HG02642 (cell line): Measurements from ENCODE around the gene SYCE3.

ENCODE experiments used
- ATAC-seq: cut with Tn5 transposase; IDR thresholded peaks from one replicate; pipeline ENCODE4 v1.9.1; 2021; ENCODE audit warnings: mild to moderate bottlenecking; ENCODE audit not compliant: unreplicated experiment, poor library complexity

The SYCE3 gene

GRCh38 chr22:50577697-50577986, 14.9 kb upstream of the SYCE3 start:
- ATAC-seq: no peak

GRCh38 chr22:50576806-50577696, 14.3 kb upstream of the SYCE3 start:
- no peak for ATAC-seq

GRCh38 chr22:50576070-50576469, 13.4 kb upstream of the SYCE3 start:
- no peak for ATAC-seq

- no peak for ATAC-seq
Observed at GRCh38 chr22:50575426-50575941, 12.8 kb upstream of the SYCE3 start.

GRCh38 chr22:50574383-50574755, 11.7 kb upstream of the SYCE3 start:
- ATAC-seq: no peak

- ATAC-seq: no peak
Observed at GRCh38 chr22:50573491-50574382, 11.0 kb upstream of the SYCE3 start.

GRCh38 chr22:50572965-50573364, 10.2 kb upstream of the SYCE3 start:
- ATAC-seq: no peak

- ATAC-seq: no peak
Observed at GRCh38 chr22:50571264-50572175, 8.8 kb upstream of the SYCE3 start.

- ATAC-seq: no peak
Observed at GRCh38 chr22:50570861-50571260, 8.1 kb upstream of the SYCE3 start.

GRCh38 chr22:50569896-50570535, 7.3 kb upstream of the SYCE3 start:
- ATAC-seq: no peak

- no peak for ATAC-seq
Observed at GRCh38 chr22:50569041-50569459, 6.3 kb upstream of the SYCE3 start.

- ATAC-seq: no peak
Observed at GRCh38 chr22:50568626-50569025, 5.9 kb upstream of the SYCE3 start.

- ATAC-seq: no peak
Observed at GRCh38 chr22:50567721-50568252, 5.1 kb upstream of the SYCE3 start.

- no peak for ATAC-seq
Observed at GRCh38 chr22:50564289-50564688, 1.6 kb upstream of the SYCE3 start.

GRCh38 chr22:50563413-50564160, 868 bp upstream of the SYCE3 start:
- no peak for ATAC-seq

GRCh38 chr22:50561401-50562358, 1.0 kb downstream of the SYCE3 start:
- no peak for ATAC-seq

GRCh38 chr22:50560034-50560433, 2.7 kb downstream of the SYCE3 start:
- ATAC-seq: no peak

- no peak for ATAC-seq
Observed at GRCh38 chr22:50556703-50557102, 6.0 kb downstream of the SYCE3 start.
